ENCODE data around the gene CARTPT. TPM values are rescaled to one million over a fixed set of nuclear protein-coding genes. Genes with fewer than 3 reads are reported as not detected.
A peak's percentile ranks its signal among the peaks of the same experiment; 100 is the strongest.

The CARTPT gene
- total RNA-seq, 1 experiment from 2014 or later = not detected

GRCh38 chr5:71693828-71694427 lies 25.1 kb upstream of the CARTPT start:
- ChIA-PET CTCF (interaction anchor here (0.7 to 1.1 kb wide), 5 partner anchors 93 to 614 kb away, joined by 3 to 6 read pairs (median 4); partner anchors contain the start of gene MCCC2), POLR2A (interaction anchor here (1.3 kb wide), 1 partner anchor 107 kb away, joined by 9 read pairs; the partner anchor contains the start of gene MCCC2)
- peak overlapping the region; percentile 88 for H3K27ac Mint-ChIP-seq (ENCODE audit: unreplicated experiment)
- intact Hi-C loops (cut with micrococcal nuclease; ENCODE audit: unreplicated experiment) = loop anchor here (5.0 kb wide), 1 partner anchor 63 kb away; no protein-coding TSS in a partner anchor
- no peaks in the 10 kb centered on the region for H3K9me3 ChIP-seq
- peaks cover 5% of the 10 kb centered on the region for H3K36me3 Mint-ChIP-seq (ENCODE audit: insufficient read depth, unreplicated experiment)
- no peaks in the 10 kb centered on the region for H3K9me3 Mint-ChIP-seq (ENCODE audit: unreplicated experiment)
- H3K4me3 Mint-ChIP-seq (ENCODE audit: unreplicated experiment) = peak overlapping the region; percentile 72
- peaks cover 19% of the 10 kb centered on the region for H3K4me1 Mint-ChIP-seq (ENCODE audit: low read depth, unreplicated experiment)
- peak; percentile 61 to 62 for DNase-seq
- H3K4me1 ChIP-seq = peaks cover 26% of the 10 kb centered on the region
- no peaks in the 10 kb centered on the region for H3K36me3 ChIP-seq (ENCODE audit: control insufficient read depth, insufficient read depth, low read length)
- BruUV-seq (replicated peaks) = no TSS peak
- H3K4me3 ChIP-seq (ENCODE audit: low read depth, low read length) = peak overlapping the region; percentile 15; the same call in 1 of the 2 replicates
- no peaks in the 10 kb centered on the region for H3K27me3 ChIP-seq (replicated peaks; ENCODE audit: control insufficient read depth, insufficient read depth, low read length)
- TF ChIP-seq CTCF (IDR thresholded peaks at IDR 0.05; ENCODE audit: insufficient read depth in 1 of 2, low read depth in 1 of 2, low read length in 1 of 2, severe bottlenecking in 1 of 2, unreplicated experiment in 1 of 2) = no peak
- H3K27me3 Mint-ChIP-seq (ENCODE audit: insufficient read depth, unreplicated experiment) = no peaks in the 10 kb centered on the region

GRCh38 chr5:71695071-71695470 lies 24.0 kb upstream of the CARTPT start:
- Mint-ChIP-seq H3K4me3 (ENCODE audit: unreplicated experiment) (no peak overlapping the region), H3K36me3 (ENCODE audit: insufficient read depth, unreplicated experiment) (peaks cover 5% of the 10 kb centered on the region), H3K9me3 (ENCODE audit: unreplicated experiment) (no peaks in the 10 kb centered on the region), H3K27ac (ENCODE audit: unreplicated experiment) (no peak overlapping the region), H3K27me3 (ENCODE audit: insufficient read depth, unreplicated experiment) (no peaks in the 10 kb centered on the region), H3K4me1 (ENCODE audit: low read depth, unreplicated experiment) (peaks cover 19% of the 10 kb centered on the region)
- no peak overlapping the region for H3K4me3 ChIP-seq (ENCODE audit: low read depth, low read length)
- DNase-seq = peak in 1 of 2 experiments; percentile 13
- no peaks in the 10 kb centered on the region for H3K36me3 ChIP-seq (ENCODE audit: control insufficient read depth, insufficient read depth, low read length)
- intact Hi-C loops (cut with micrococcal nuclease; ENCODE audit: unreplicated experiment) = no loop called here
- no peaks in the 10 kb centered on the region for H3K9me3 ChIP-seq
- ChIA-PET POLR2A (no interaction called here), CTCF (interaction anchor here (1.1 kb wide), 1 partner anchor 108 kb away, joined by 3 read pairs; the partner anchor contains the start of gene MCCC2)
- TF ChIP-seq CTCF (IDR thresholded peaks at IDR 0.05; ENCODE audit: insufficient read depth in 1 of 2, low read depth in 1 of 2, low read length in 1 of 2, severe bottlenecking in 1 of 2, unreplicated experiment in 1 of 2) = no peak
- peaks cover 26% of the 10 kb centered on the region for H3K4me1 ChIP-seq
- BruUV-seq (replicated peaks) = no TSS peak
- H3K27me3 ChIP-seq (replicated peaks; ENCODE audit: control insufficient read depth, insufficient read depth, low read length) = no peaks in the 10 kb centered on the region

- H3K9me3 Mint-ChIP-seq (ENCODE audit: unreplicated experiment) = no peaks in the 10 kb centered on the region
- H3K27me3 Mint-ChIP-seq (ENCODE audit: insufficient read depth, unreplicated experiment) = no peaks in the 10 kb centered on the region
- TF ChIP-seq CTCF (IDR thresholded peaks at IDR 0.05; ENCODE audit: insufficient read depth in 1 of 2, low read depth in 1 of 2, low read length in 1 of 2, severe bottlenecking in 1 of 2, unreplicated experiment in 1 of 2) = no peak
- Histone ChIP-seq H3K9me3 (no peaks in the 10 kb centered on the region), H3K4me3 (ENCODE audit: low read depth, low read length) (no peak overlapping the region), H3K27me3 (replicated peaks; ENCODE audit: control insufficient read depth, insufficient read depth, low read length) (no peaks in the 10 kb centered on the region), H3K36me3 (ENCODE audit: control insufficient read depth, insufficient read depth, low read length) (no peaks in the 10 kb centered on the region), H3K4me1 (peaks cover 26% of the 10 kb centered on the region)
- CTCF ChIA-PET = no interaction called here
- no peak overlapping the region for H3K27ac Mint-ChIP-seq (ENCODE audit: unreplicated experiment)
- no TSS peak for BruUV-seq (replicated peaks)
- DNase-seq = no peak
- POLR2A ChIA-PET = no interaction called here
- peaks cover 19% of the 10 kb centered on the region for H3K4me1 Mint-ChIP-seq (ENCODE audit: low read depth, unreplicated experiment)
- intact Hi-C loops (cut with micrococcal nuclease; ENCODE audit: unreplicated experiment) = no loop called here
- H3K36me3 Mint-ChIP-seq (ENCODE audit: insufficient read depth, unreplicated experiment) = peaks cover 5% of the 10 kb centered on the region
- H3K4me3 Mint-ChIP-seq (ENCODE audit: unreplicated experiment) = peak overlapping the region; percentile 27
These were observed 23.5 kb upstream of the CARTPT start for GRCh38 chr5:71695595-71695994.
